K562 (cell line): ENCODE results near the gene PRPH2. TPM values are rescaled to one million over a fixed set of nuclear protein-coding genes. Genes with fewer than 3 reads are reported as not detected.

Experiments used
- CEBPG ChIP-seq, 3 experiments: fragments of 200-800 bp in 1 of 3; sonication (Bioruptor generic) in 1 of 3; sonication (generic) in 1 of 3; formaldehyde crosslinking in 1 of 3; IDR thresholded peaks in 2 of 3; conservative IDR thresholded peaks in 1 of 3; 2 replicates each; pipeline versions ENCODE4 v1.6.1 to v1.8.0; 2016 to 2022; ENCODE audit warnings: missing compliant biosample characterization in 2 of 3, missing genetic modification characterization in 2 of 3, mild to moderate bottlenecking in 1 of 3, missing genetic modification reagents in 1 of 3
- E2F1 ChIP-seq: sonication (generic); formaldehyde crosslinking; IDR thresholded peaks from 2 replicates; pipeline ENCODE4 v1.8.1; 2023; ENCODE audit warnings: mild to moderate bottlenecking, missing genetic modification reagents, moderate library complexity
- GATAD2B ChIP-seq: fragments of 450-650 bp; IDR thresholded peaks from 2 replicates; pipeline ENCODE4 v1.6.1; 2017; ENCODE audit warnings: mild to moderate bottlenecking, borderline replicate concordance
- MEF2D ChIP-seq: conservative IDR thresholded peaks from 2 replicates; pipeline ENCODE4 v1.6.1; 2016; ENCODE audit warnings: low read depth, missing genetic modification characterization, missing compliant biosample characterization
- MTA3 ChIP-seq: fragments of 450-650 bp; formaldehyde crosslinking; IDR thresholded peaks from 2 replicates; pipeline ENCODE4 v1.6.1; 2017; ENCODE audit warnings: mild to moderate bottlenecking, borderline replicate concordance
- MYC ChIP-seq, 2 experiments: fragments of 250-450 bp in 1 of 2; sonication (Bioruptor Pico) in 1 of 2; IDR thresholded peaks; 2 replicates each; pipeline versions ENCODE4 v1.5.1 to v1.6.1; 2012 to 2021; ENCODE audit warnings: low read depth in 2 of 2, borderline replicate concordance in 1 of 2, improper control_type of control experiment in 1 of 2, low read length in 1 of 2, mild to moderate bottlenecking in 1 of 2, moderate library complexity in 1 of 2
- NCOA2 ChIP-seq, 2 experiments: fragments of 450-650 bp; IDR thresholded peaks; 2 replicates each; pipeline ENCODE4 v1.6.1; 2018; ENCODE audit warnings: mild to moderate bottlenecking in 2 of 2, moderate library complexity in 1 of 2; ENCODE audit not compliant: partially characterized antibody in 2 of 2
- NFXL1 ChIP-seq: fragments of 450-650 bp; formaldehyde crosslinking; IDR thresholded peaks from 2 replicates; pipeline ENCODE4 v1.4.0; 2021; ENCODE audit warnings: mild to moderate bottlenecking
- POLR3A ChIP-seq: IDR thresholded peaks from 2 replicates; pipeline ENCODE4 v1.6.1; 2011; ENCODE audit warnings: borderline replicate concordance, mild to moderate bottlenecking, moderate library complexity; ENCODE audit not compliant: insufficient read length, insufficient read depth; ENCODE audit errors: extremely low read depth
- RB1 ChIP-seq: fragments of 450-650 bp; IDR thresholded peaks from 2 replicates; pipeline ENCODE4 v1.6.1; 2017; ENCODE audit warnings: low read depth, mild to moderate bottlenecking
- SFPQ ChIP-seq: fragments of 200-400 bp; formaldehyde crosslinking; IDR thresholded peaks from 2 replicates; pipeline ENCODE4 v1.6.1; 2017; ENCODE audit warnings: mild to moderate bottlenecking, low read depth, low read length, moderate library complexity
- SMAD3 ChIP-seq: fragments of 450-650 bp; formaldehyde crosslinking; conservative IDR thresholded peaks from 2 replicates; pipeline ENCODE4 v1.4.0; 2020; ENCODE audit warnings: mild to moderate bottlenecking
- STAT6 ChIP-seq: sonication (generic); formaldehyde crosslinking; IDR thresholded peaks from 2 replicates; pipeline ENCODE4 v1.8.1; 2023; ENCODE audit warnings: mild to moderate bottlenecking, missing genetic modification reagents
- TCF15 ChIP-seq: fragments of 250-450 bp; sonication (Bioruptor Pico); IDR thresholded peaks from 2 replicates; pipeline ENCODE4 v1.8.0; 2022; ENCODE audit warnings: moderate library complexity, mild to moderate bottlenecking, inconsistent platforms
- TCFL5 ChIP-seq: fragments of 250-450 bp; sonication (Bioruptor Pico); conservative IDR thresholded peaks from 2 replicates; pipeline ENCODE4 v1.6.1; 2021; ENCODE audit warnings: mild to moderate bottlenecking, moderate library complexity, matching md5 sums
- ZNF12 ChIP-seq: sonication (generic); formaldehyde crosslinking; IDR thresholded peaks from 2 replicates; pipeline ENCODE4 v1.4.0; 2020; ENCODE audit warnings: mild to moderate bottlenecking, missing genetic modification reagents
- ZNF217 ChIP-seq: sonication (generic); formaldehyde crosslinking; IDR thresholded peaks from 2 replicates; pipeline ENCODE4 v1.8.0; 2022; ENCODE audit warnings: mild to moderate bottlenecking, missing genetic modification reagents
- ZNF431 ChIP-seq: sonication (generic); formaldehyde crosslinking; IDR thresholded peaks from 2 replicates; pipeline ENCODE4 v1.8.0; 2022; ENCODE audit warnings: mild to moderate bottlenecking, missing genetic modification reagents
- ZNF780A ChIP-seq: fragments of 250-450 bp; sonication (Bioruptor Pico); IDR thresholded peaks from 2 replicates; pipeline ENCODE4 v1.5.0; 2021; ENCODE audit warnings: mild to moderate bottlenecking
- polyA plus RNA-seq, 8 experiments: library from polyadenylated mRNA; depleted of rRNA in 4 of 8; stranded (reverse) in 5 of 8; unstranded in 3 of 8; fragments of >200 nt; fragmentation: Nextera tagmentation in 2 of 8; fragmentation: Illumina TruSeq in 1 of 8; extraction: Ambion mirVana in 2 of 8; extraction: Trizol in 1 of 8; gene quantifications; 2 replicates each; pipeline versions ENCODE4 v1.2.1 to v1.2.3, GENCODE V29; 2011 to 2014; ENCODE audit warnings: inconsistent platforms in 1 of 8, missing spikeins in 1 of 8
- total RNA-seq, 7 experiments: library from RNA; depleted of rRNA in 6 of 7; stranded (reverse); fragments of >200 nt in 6 of 7; fragmentation: Illumina TruSeq in 2 of 7; extraction: Trizol in 2 of 7; gene quantifications; 2 replicates each; pipeline versions ENCODE4 v1.2.1 to v1.2.3, GENCODE V29; 2011 to 2021; ENCODE audit warnings: low replicate concordance in 1 of 7

The PRPH2 gene
- total and polyA plus RNA-seq, 9 of the 15 experiments (the other 6 are each of a cell fraction or from before 2014, with no cell fraction given) = 0.03 to 0.11 (median 0.03) TPM; not detected in 5

GRCh38 chr6:42746463-42747391, 24.3 kb upstream of the PRPH2 start (continued):
- no peak for TF ChIP-seq STAT6 (CRISPR knock-in tag)
- no peak for TF ChIP-seq SFPQ
- no peak for TF ChIP-seq NCOA2 (IDR thresholded peaks at IDR 0.05; ENCODE audit: partially characterized antibody in 2 of 2)
- no peak; the same call in 1 of the 2 replicates for TF ChIP-seq MYC (IDR thresholded peaks at IDR 0.05; ENCODE audit: low read depth, low read length)
- peak; percentile 52; the same call in 1 of the 2 replicates for TF ChIP-seq MYC (CRISPR knock-in tag; IDR thresholded peaks at IDR 0.05; ENCODE audit: borderline replicate concordance, low read depth)
- no peak for TF ChIP-seq SMAD3 (CRISPR knock-in tag)
- no peak; the same call in 1 of the 2 replicates for TF ChIP-seq RB1
- no peak for TF ChIP-seq CEBPG (CRISPR knock-in tag; IDR thresholded peaks at IDR 0.05)
- no peak for TF ChIP-seq CEBPG (tag; conservative IDR thresholded peaks at IDR 0.05 in 1 of 2, IDR thresholded peaks at IDR 0.05 in 1 of 2)
- no peak for TF ChIP-seq ZNF431 (CRISPR knock-in tag)
- TF ChIP-seq TCF15 (CRISPR knock-in tag) = no peak
- 0 out of 2 replicates have a peak, but pooled peaks have one; percentile 21 for TF ChIP-seq NFXL1 (CRISPR knock-in tag)
- TF ChIP-seq TCFL5 (CRISPR knock-in tag) = no peak
- no peak for TF ChIP-seq ZNF217
- TF ChIP-seq POLR3A = no peak
- no peak; the same call in 1 of the 2 replicates for TF ChIP-seq ZNF12 (CRISPR knock-in tag)
- TF ChIP-seq MEF2D = no peak
- no peak for TF ChIP-seq ZNF780A (CRISPR knock-in tag)
- no peak for TF ChIP-seq GATAD2B
- TF ChIP-seq E2F1 (CRISPR knock-in tag) = no peak
- TF ChIP-seq MTA3 = peak; percentile 77; the same call in 1 of the 2 replicates
